HG02642 (cell line): ENCODE data around the gene LPIN2.

Experiments used
- ATAC-seq: cut with Tn5 transposase; IDR thresholded peaks from one replicate; pipeline ENCODE4 v1.9.1; 2021; ENCODE audit warnings: mild to moderate bottlenecking; ENCODE audit not compliant: unreplicated experiment, poor library complexity

LPIN2 gene

GRCh38 chr18:2967357-2967756 is 45.6 kb downstream of the LPIN2 start:
- no peak for ATAC-seq

DNA sequence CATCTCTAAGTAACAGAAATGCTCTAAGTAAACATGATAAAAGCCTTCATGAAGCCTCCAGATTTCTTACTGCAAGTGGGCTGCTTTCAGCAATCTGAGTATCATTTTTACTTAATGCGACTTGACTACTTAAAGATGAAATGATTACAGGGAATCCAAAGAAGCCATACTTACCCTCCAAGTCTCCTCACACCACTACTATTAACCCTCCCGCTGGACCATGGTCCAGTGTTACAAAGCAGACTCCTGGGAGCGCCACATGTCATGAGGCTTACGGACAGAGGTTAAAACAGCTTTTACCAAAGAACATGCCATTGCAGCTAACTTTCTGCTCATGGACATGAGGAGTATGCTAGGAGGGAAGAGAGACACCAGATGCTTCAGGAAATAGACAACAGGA is 46.4 kb downstream of the LPIN2 start:
- no peak for ATAC-seq

- no peak for ATAC-seq
These were observed 47.1 kb downstream of the LPIN2 start for GRCh38 chr18:2965797-2966196.

- no peak for ATAC-seq
These were observed 48.5 kb downstream of the LPIN2 start for GRCh38 chr18:2964361-2965010.
